Measurements from ENCODE around the gene MIF4GD.

GRCh38 chr17:75252039-75252816 lies 18.8 kb downstream of the MIF4GD start:
- TF ChIP-seq POLR2AphosphoS5 (IDR thresholded peaks at IDR 0.05; ENCODE audit: low read depth, low read length) (no peak), POLR2A (IDR thresholded peaks at IDR 0.05; ENCODE audit: low read depth, low read length) (no peak), POU2F2 (IDR thresholded peaks at IDR 0.05; ENCODE audit: low read depth, low read length) (no peak), TAF1 (IDR thresholded peaks at IDR 0.05; ENCODE audit: low read depth, low read length) (no peak), SPI1 (IDR thresholded peaks at IDR 0.05; ENCODE audit: low read depth, low read length) (no peak)
